OCI-LY1 (cell line): ENCODE results near the gene MACIR.

Experiments
- CTCF ChIP-seq: fragments of 200-600 bp; sonication (generic), shearing (Covaris generic); IDR thresholded peaks from 2 replicates; pipeline ENCODE4 v1.5.1; 2017; ENCODE audit warnings: mild to moderate bottlenecking, antibody characterized with exemption, low read length, moderate library complexity, mixed read lengths
- EZH2 ChIP-seq: fragments of 200-600 bp; sonication (generic), shearing (Covaris generic); IDR thresholded peaks from 2 replicates; pipeline ENCODE4 v1.8.0; 2017; ENCODE audit warnings: borderline replicate concordance, mixed run types, mild to moderate bottlenecking, antibody characterized with exemption, low read length, moderate library complexity, mixed read lengths

- TF ChIP-seq CTCF (no peak), EZH2 (no peak)
Observed at GRCh38 chr5:103275851-103276250, 17.3 kb downstream of the MACIR start.
